Right hindlimb (tissue), 1 donor: ENCODE results near the gene EXD3.

Source experiments
- DNase-seq: peaks from one replicate; pipeline ENCODE4 v3.0.0-alpha.2; 2018

EXD3 gene

DNA sequence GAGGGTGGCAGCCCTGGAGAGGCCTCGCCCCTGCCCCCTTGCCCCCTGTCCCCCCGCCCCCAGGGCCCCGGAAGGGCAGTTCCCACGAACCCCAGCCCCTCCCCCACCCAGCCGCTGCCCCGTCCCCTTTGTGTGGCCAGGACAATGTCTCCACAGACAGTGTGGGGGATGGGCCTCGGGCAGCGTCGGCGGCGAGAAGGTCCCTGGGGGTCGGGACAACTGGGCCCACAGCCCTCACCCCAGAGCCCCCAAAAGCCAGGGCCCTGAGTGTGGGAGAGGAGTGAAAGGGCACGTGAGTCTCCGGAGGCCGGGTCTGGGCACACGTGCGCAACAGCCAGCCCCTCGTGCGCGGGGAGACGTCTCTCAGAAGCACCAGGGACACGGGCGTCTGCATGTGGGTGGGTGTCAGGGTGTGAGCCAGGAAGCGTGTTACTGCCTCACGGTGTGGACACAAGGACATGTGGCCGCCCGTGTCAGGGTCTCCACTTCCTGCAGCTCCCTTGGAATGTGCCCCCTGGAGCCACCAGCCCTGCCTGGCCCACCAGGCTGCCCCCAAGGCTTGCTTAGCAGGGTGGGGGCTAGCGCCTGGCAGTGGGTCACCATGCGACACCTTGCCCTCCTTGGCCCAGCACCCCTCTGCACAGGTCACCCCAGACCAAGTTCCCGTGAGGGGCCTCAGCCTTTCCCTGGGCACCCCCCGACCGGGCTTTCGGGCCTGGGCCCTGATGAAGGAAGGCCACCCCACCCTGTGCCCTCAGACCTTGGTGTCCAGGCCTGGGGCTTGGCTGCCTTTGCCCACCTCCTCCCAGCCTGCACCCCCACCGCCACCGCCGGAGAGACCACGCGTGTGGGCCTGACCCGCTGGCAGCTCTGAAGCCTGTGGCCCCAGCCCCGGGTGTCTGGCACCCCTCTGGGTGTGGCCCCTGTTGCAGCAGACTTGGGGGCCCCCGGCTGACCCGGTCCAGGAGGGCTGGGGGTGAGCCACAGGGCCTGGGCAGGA, 108.1 kb downstream of the EXD3 start:
- peak; percentile 22 for DNase-seq

DNA sequence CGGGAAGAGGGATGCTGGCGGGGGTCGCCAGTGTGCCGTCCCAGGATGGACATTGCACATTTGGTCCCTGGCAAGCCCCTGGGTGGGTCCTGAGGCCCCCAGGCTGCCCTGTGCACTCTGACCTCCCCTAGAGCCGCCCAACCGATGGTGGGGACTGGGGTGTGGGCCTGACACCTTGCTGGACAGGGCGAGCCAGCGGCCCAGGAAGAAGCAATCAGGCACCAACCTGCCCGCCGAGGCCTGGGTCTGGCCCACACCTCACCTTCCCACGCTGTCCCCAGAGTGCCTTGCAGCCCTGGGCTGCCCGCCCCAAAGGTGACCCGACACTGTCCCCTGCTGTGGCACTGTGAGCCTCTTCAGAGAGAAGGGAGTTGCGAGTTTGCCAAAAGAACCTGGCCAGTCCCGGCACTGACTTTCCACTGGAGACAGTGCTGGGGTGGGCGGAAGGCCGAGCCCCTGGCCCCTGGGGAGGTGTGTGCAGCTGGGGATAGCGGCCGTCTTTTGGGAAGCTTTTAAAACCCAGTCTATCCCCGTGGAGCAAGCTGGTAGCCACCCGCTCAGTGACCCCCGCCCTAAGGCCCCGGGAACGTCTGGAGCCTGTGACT, 108.9 kb downstream of the EXD3 start:
- peak; percentile 17 for DNase-seq

DNA sequence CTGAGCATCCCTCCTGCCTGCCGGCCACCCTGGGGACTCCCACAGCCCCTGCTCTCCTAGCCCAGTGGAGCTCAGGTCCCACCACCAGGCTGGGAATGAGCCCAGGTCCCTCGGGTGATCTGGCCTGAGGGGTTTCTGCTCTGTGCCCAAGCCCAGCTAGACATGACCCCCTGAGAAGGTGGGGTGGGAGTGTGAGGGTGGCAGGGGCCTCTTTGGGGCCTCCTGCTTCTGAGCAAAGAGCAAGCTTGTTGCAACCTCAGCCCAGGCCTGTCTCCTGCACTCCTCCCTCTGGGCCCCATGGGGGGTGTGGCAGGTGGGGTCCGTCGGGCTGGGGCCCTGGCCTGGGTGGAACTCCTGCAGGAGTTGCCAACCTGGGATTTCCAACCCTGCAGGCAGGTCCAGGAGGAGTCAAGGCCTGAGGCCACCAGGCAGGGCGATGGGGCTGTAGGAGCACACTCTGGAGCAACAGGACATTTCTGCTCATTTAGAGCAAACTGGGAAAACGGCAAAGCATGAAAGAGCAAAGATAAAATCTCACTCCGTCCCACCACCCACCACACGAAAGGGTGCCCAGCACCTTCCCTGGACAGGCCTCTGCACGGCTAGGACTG, 109.5 kb downstream of the EXD3 start:
- DNase-seq = no peak

DNA sequence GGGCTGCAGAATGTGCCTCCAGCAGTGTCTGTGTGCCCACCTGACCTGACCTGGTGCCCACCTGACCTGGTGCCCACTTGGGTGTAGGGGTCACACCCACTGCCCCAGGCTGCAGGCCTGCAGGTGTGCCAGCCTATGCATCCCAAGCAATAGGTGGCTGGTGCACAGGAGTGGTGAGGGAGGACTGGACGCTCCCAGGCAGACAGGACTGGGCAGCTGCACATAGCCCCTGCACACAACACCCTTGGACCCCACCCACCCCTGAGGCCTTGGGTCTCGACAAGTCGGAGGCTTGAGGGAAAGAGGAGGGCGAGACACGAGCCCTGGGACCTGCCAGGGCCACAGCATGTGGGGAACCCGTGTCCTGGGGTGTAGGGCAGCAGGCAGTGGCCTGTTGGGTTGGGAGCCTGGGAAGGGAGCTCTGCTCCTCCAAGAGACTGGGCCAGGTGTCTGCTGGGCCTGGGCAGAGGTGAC, 110.1 kb downstream of the EXD3 start:
- no peak for DNase-seq

DNA sequence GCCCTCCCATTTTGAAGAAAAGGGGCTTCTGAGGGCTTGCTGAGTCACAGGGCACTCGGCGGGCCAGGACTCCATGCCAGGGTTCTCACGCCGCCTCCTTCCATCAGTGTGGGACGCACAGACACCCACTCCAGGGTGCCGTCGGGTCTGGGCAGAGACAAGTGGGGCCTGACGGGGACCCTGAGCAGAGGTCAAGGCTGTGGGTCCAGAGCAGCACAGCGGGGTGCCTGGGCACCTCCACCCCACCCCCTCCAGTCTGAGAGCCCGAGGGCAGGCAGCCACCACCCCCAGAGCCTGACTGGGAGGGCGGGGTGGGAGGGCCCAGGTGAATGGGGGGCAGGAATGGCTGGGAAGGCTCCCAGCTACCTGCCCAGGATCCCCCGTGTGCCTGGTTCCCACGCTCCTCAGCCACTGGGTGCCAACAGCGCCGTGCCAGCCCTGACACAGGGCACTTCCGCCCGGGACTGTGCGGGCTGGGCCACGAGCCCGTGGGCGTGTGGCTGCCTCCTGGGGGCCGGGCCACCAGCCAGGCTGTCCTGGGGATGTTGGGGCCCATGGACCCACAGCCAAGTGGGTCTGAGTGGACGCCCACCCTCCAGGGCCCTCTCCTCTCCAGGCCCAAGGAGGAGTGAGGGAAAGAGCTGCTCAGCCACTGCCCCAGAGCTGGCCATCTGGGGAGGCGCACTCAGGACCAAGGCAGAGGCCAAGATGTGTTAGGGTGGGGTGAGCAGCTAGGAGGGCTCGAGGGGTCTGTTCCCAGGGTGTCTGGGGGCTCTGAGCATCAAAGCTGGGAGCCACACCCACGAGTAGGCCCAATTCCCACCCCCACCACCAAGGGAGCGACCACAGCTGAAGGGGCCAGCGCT, 110.7 kb downstream of the EXD3 start:
- no peak for DNase-seq

DNA sequence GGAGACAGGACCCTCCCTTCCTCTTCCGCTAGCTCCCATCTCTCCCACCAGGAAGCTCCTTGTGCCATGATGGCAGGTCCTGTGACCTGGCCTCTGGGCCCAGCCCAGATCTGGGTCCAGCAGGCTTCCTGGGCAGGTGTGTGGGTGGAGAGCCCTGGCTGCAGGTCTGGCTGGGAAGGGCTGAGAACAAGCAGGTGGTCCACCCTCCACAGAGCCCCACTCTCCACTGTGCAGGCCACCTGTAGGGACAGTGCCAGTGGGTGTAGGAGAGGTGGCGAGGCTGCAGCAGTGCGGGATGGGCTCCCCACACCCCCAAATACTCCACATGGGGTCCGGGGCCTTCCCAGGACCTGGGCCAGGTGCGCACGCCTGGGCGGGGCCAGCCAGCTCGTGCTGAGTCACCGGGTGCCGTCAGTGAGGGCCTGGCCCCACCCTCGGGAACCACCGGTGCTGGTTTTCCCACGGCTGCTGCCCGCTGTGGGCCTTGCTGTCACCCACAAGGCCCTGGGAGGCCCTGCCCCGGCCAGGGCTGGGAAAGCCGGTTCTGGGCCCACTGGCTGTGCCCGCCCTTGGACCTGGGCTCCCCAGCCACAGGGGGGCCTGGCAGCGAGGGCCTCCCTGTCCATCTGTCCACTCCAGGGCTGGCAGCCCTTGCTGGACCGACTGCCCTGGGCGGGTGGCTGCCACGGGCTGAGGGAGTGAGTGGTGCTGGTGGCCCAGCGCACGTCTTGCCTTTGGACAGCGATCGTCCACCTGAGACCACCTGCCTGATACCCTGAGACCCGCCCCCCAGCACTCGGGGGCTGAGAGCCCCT, 111.6 kb downstream of the EXD3 start:
- DNase-seq = no peak

DNA sequence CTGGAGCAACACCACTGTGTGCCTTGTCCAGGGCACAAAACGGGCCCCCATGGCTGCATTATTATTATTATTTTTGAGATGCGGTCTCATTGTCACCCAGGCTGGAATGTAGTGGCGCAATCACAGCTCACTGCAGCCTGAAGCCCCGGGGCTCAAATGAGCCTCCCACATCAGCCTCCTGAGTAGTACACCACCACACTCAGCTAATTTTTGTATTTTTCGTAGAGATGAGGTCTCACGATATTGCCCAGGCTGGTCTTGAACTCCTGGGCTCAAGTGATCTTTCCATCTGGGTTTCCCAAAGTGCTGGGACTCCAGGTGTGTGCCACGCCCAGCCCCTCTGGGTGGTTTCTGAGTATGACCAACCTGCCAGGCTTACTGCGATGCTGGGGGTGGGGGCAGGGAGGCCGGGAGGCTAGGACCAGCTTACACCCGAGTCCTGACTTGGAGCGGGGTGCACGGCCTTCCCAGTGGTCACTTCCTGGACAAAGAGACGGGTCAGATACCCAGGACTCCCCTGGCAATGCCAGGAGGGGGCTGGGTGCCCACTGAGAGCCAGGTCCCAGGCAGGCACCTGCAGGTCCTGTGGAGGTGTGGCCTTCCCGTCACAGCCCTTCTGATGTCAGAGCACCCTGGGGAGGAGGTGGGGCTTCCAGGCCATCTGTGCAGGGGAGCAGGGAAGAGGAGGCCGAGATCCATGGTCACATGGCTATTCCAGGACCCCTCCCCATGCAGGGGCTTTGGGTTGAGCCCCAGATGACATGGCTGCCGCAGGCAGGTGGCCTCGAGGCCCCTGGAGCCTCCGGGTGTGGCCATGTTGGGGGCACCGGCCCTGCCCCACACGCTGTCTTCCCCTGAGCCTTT, 112.5 kb downstream of the EXD3 start:
- DNase-seq = no peak

GRCh38 chr9:137309368-137310188, 113.4 kb downstream of the EXD3 start:
- DNase-seq = no peak

GRCh38 chr9:137308057-137308619, 114.8 kb downstream of the EXD3 start:
- peak; percentile 29 for DNase-seq

DNA sequence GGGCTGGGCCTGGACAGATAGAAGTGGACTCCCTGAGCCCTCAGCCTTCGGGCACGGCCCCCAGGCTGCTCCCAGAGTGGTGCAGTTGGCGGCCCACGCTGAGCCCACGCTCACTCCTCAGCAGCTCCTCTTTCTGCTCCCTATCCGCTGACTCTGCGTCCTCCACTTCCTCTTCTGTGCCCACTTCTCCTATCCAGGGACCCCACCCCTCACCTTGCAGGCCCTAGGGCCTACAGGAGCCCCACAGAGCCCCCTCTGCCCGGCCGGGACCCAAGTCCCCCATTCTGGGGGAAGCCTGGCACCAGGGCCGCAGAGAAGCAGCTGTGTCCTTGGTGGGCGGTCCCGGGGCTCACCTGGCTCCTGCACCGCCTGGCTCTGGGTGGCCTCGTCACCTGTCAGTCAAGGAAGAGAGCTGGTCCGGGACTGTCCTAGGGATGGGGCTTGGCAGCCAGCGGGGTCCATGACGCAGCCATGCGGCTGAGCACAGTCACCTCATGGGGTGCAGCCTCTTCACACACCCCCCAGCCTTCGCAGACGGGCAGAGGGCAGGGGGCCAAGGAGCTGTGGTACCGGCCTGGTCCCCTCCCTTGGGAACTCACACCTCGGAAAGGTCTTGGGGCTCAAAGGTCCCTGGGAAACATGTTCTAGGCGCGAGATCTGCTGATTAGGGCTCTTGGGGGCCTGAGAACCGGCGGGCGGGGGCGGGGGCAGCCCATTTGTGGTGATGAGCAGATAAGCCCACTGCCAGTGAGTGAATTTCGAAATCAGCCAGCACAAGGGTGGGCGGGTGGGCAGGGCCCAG, 115.5 kb downstream of the EXD3 start:
- DNase-seq = peak; percentile 35

DNA sequence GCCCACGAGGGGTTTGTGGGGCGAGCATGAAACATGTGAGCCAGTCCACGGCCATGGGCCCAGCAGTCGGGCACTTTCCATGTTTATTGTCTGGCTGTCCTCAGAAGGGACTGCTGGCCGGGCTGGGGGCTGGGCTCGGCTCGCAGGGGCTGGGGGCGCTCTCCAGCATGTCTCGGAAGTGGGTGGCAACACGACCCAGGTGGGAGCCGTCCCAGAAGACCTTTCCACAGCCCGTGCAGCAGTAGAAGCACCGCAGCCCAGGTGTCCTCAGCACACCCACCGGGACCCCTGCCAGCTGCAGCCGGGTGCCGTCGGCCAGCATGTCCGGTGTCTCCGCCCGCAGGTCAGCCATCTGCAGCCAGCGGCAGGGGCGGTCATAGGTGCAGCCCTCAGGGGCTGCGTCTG, 116.1 kb downstream of the EXD3 start:
- DNase-seq = no peak

DNA sequence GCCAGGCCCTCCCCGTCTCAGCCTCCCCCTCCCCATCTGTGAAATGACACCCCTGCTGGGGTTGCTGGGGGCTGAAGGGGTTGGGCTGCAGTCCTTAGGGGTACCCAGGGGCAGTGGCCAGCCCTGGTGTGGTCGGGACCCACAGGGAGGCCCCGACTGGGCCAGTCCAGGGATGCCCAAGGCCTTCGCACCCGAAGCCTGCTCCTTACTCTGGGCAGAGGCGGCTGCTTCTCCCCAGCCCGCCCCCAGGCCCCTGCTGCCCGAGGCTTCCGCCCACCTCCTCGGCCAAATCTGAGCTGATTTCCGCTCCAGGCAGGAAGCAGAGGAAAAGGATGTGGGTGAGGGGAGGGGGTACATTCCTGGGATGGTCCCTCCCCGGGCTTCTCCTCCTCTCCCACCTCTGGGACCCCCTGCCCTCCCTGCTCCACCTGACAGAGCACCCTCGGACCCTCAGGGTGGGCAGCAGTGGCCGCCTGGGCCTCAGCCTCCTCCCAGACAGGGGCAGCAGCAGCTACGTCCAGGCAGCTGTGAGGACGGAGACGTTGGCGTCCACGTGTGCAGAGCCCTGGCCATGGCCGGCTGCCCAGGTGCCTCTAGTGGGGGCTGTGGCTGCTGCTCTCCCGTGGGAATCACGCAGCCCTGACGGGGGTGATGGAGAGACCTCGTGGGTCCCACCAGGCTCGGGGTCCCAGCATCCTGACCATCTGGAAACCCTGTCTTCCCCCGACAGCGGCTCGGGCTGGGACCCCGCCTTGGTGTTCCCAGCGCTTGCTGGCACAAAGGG, 116.7 kb downstream of the EXD3 start:
- peak; percentile 53 for DNase-seq

GRCh38 chr9:137305798-137306065, 117.2 kb downstream of the EXD3 start:
- no peak for DNase-seq

GRCh38 chr9:137305060-137305797, 117.7 kb downstream of the EXD3 start:
- peak; percentile 80 for DNase-seq

- DNase-seq = peak; percentile 47
Observed at GRCh38 chr9:137304383-137305059, 118.4 kb downstream of the EXD3 start.

- DNase-seq = peak; percentile 25
Observed at GRCh38 chr9:137303893-137304382, 119.0 kb downstream of the EXD3 start.
